Measurements from ENCODE around the gene ROM1. TPM values are rescaled to one million over a fixed set of nuclear protein-coding genes. Genes with fewer than 3 reads are reported as not detected.

The ROM1 gene
- total RNA-seq, 1 experiment from 2014 or later = 0.94 TPM

DNA sequence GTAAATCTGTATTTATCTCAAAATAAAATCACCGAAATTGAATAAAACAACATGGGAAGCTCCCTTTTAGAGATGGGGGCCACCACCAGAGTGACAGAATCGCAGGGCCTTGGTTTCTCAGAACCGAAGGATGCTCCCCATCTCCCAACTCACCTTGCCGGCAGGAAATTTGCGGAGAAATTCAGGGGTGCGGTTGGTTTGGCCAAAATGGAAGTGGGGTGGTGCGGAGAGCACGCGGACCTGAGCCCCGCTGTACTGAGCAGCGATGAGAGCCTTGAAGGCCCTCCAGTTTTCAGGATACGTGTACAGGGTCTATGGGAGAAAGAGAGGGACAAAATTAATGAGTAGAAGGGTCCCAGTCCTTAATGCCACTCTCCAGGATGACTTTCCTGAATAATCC lies 40.6 kb upstream of the ROM1 start:
- ATAC-seq = no peak
- ChIA-PET POLR2A (interaction anchor here (3.2 kb wide), 2 partner anchors 19 to 92 kb away, joined by 14 to 44 read pairs; partner anchors contain the start of genes C11orf98, CSKMT and TUT1), CTCF (interaction anchor here (1.2 kb wide), 2 partner anchors 27 to 29 kb away, joined by 3 to 4 read pairs; partner anchors contain the start of gene AHNAK)
- H3K27ac Mint-ChIP-seq = peak overlapping the region; percentile 96
- H3K4me3 Mint-ChIP-seq = peak overlapping the region; percentile 99
- no peaks in the 10 kb centered on the region for H3K9me3 Mint-ChIP-seq
- H3K4me1 Mint-ChIP-seq = peaks cover 37% of the 10 kb centered on the region
- DNase-seq (ENCODE audit: low spot score) = no peak
- TF ChIP-seq ZNF532 (CRISPR knock-in tag; IDR thresholded peaks at IDR 0.05; ENCODE audit: borderline replicate concordance) = no peak
- no peak for TF ChIP-seq NFYB (CRISPR knock-in tag; conservative IDR thresholded peaks at IDR 0.05; ENCODE audit: low read depth)
- TF ChIP-seq, protein P1, sequence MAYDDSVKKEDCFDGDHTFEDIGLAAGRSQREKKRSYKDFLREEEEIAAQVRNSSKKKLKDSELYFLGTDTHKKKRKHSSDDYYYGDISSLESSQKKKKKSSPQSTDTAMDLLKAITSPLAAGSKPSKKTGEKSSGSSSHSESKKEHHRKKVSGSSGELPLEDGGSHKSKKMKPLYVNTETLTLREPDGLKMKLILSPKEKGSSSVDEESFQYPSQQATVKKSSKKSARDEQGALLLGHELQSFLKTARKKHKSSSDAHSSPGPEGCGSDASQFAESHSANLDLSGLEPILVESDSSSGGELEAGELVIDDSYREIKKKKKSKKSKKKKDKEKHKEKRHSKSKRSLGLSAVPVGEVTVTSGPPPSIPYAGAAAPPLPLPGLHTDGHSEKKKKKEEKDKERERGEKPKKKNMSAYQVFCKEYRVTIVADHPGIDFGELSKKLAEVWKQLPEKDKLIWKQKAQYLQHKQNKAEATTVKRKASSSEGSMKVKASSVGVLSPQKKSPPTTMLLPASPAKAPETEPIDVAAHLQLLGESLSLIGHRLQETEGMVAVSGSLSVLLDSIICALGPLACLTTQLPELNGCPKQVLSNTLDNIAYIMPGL (CRISPR knock-in tag; IDR thresholded peaks at IDR 0.05) = no peak
- TF ChIP-seq ZNF232 (CRISPR knock-in tag; IDR thresholded peaks at IDR 0.05) = no peak
- TF ChIP-seq GABPB1 (CRISPR knock-in tag; IDR thresholded peaks at IDR 0.05) = no peak
- TF ChIP-seq ZNF671 (CRISPR knock-in tag; IDR thresholded peaks at IDR 0.05) = no peak
- TF ChIP-seq, protein P2, sequence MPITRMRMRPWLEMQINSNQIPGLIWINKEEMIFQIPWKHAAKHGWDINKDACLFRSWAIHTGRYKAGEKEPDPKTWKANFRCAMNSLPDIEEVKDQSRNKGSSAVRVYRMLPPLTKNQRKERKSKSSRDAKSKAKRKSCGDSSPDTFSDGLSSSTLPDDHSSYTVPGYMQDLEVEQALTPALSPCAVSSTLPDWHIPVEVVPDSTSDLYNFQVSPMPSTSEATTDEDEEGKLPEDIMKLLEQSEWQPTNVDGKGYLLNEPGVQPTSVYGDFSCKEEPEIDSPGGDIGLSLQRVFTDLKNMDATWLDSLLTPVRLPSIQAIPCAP (CRISPR knock-in tag; IDR thresholded peaks at IDR 0.05) = no peak
- TF ChIP-seq NR2C2 (CRISPR knock-in tag; IDR thresholded peaks at IDR 0.05) = no peak
- TF ChIP-seq CREM (CRISPR knock-in tag; IDR thresholded peaks at IDR 0.05) = no peak
- no peak for TF ChIP-seq CREB1 (CRISPR knock-in tag; IDR thresholded peaks at IDR 0.05)
- no peak for TF ChIP-seq ATF3 (CRISPR knock-in tag; conservative IDR thresholded peaks at IDR 0.05)
- TF ChIP-seq TEAD1 (CRISPR knock-in tag; IDR thresholded peaks at IDR 0.05) = no peak
- TF ChIP-seq ZMAT4 (CRISPR knock-in tag; IDR thresholded peaks at IDR 0.05) = no peak
- TF ChIP-seq ZSCAN18 (CRISPR knock-in tag; IDR thresholded peaks at IDR 0.05) = no peak
- TF ChIP-seq USF2 (CRISPR knock-in tag; IDR thresholded peaks at IDR 0.05) = no peak
- no peak for TF ChIP-seq JUN (CRISPR knock-in tag; IDR thresholded peaks at IDR 0.05)
- TF ChIP-seq, protein P3, sequence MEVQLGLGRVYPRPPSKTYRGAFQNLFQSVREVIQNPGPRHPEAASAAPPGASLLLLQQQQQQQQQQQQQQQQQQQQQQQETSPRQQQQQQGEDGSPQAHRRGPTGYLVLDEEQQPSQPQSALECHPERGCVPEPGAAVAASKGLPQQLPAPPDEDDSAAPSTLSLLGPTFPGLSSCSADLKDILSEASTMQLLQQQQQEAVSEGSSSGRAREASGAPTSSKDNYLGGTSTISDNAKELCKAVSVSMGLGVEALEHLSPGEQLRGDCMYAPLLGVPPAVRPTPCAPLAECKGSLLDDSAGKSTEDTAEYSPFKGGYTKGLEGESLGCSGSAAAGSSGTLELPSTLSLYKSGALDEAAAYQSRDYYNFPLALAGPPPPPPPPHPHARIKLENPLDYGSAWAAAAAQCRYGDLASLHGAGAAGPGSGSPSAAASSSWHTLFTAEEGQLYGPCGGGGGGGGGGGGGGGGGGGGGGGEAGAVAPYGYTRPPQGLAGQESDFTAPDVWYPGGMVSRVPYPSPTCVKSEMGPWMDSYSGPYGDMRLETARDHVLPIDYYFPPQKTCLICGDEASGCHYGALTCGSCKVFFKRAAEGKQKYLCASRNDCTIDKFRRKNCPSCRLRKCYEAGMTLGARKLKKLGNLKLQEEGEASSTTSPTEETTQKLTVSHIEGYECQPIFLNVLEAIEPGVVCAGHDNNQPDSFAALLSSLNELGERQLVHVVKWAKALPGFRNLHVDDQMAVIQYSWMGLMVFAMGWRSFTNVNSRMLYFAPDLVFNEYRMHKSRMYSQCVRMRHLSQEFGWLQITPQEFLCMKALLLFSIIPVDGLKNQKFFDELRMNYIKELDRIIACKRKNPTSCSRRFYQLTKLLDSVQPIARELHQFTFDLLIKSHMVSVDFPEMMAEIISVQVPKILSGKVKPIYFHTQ (CRISPR knock-in tag; IDR thresholded peaks at IDR 0.05) = no peak
- no peak for TF ChIP-seq ATF6 (CRISPR knock-in tag; IDR thresholded peaks at IDR 0.05)
- H3K27me3 Mint-ChIP-seq (ENCODE audit: low read depth) = no peaks in the 10 kb centered on the region
- H3K36me3 Mint-ChIP-seq = peaks cover 71% of the 10 kb centered on the region

Data from WTC11 (cell line).